IPS-18c (cell line): ENCODE results near the gene LAMA3.

Experiments used
- H3K4me3 ChIP-seq: 2 replicates; pipeline ENCODE4 v1.7.0; 2013; ENCODE audit warnings: low read depth, mild to moderate bottlenecking, low read length, moderate library complexity; ENCODE audit not compliant: insufficient read depth
- H3K9me3 ChIP-seq: one replicate; pipeline ENCODE4 v1.6.1; 2013; ENCODE audit warnings: mild to moderate bottlenecking, low read length, moderate library complexity; ENCODE audit not compliant: control insufficient read depth, insufficient read depth

LAMA3 gene

DNA sequence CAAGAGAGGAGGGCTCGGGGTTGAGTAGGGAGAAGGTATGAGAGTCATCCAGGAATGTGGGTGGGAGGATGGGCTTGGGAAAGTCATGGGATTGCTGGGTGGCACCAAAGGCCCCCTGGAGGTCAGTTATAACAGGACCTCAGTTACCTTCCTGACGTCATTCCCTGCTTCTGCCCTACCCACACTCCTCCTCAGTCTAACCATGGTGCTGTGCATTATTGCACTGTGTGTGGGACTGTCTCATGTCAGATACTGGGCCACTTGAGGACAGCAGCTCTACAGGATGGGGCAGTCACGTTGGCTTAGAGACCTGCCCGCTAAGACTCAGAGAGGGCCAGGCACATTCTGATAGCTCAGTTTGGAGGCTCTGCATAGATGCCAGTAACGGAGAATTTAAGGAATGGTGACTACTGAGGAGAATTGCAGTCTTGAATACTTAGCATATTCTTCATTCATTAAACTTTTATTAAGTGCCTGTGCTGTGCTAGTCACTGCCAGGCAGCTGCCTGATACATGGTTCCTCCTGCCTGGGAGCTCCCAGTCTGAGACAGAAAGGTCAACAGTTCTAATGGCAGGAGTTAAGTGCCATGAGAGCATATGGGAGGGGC is 90.5 kb downstream of the LAMA3 start:
- Histone ChIP-seq H3K4me3 (no peak overlapping the region), H3K9me3 (no peaks in the 10 kb centered on the region)

DNA sequence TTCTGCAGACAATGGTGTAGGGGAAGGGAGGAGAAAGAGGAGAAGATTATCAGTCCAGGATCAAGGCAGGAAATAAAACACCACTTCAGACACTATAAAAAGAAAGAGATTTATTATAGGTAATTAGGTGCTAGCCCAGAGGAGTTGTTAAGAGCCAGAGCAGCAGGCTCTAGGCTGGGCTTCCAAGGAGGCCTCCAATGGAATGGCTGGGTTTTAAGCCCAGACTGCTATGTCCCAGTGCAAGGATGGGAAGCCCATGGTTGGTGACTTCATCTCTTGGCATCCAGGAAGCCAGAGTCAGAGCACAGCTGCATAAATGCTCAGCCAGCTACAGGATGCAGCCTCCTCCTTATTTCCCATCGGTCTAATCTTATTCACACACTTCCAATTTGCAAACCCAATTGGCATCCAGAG is 95.6 kb downstream of the LAMA3 start:
- no peak overlapping the region for H3K4me3 ChIP-seq
- H3K9me3 ChIP-seq: no peaks in the 10 kb centered on the region

DNA sequence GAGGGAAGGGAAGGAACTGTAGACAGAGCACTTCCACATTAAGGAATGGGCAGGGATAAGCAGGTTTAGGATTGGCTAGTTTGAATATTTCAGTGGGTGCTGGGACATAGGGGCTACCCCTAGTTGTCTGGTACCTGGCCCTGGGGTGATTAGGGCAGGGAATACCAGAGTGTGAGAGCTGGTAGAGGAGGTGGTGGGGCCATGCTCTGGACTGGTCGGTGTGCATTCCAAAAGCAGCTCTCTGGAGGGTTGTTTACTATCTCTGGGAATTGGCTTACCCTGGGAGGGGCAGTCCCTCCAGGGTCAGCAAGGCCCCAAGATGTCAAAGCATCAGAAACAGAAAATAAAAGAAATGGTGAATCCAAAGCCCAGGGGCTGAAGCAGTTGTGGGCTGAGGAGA is 103.8 kb downstream of the LAMA3 start:
- no peak overlapping the region for H3K4me3 ChIP-seq
- H3K9me3 ChIP-seq: no peaks in the 10 kb centered on the region

DNA sequence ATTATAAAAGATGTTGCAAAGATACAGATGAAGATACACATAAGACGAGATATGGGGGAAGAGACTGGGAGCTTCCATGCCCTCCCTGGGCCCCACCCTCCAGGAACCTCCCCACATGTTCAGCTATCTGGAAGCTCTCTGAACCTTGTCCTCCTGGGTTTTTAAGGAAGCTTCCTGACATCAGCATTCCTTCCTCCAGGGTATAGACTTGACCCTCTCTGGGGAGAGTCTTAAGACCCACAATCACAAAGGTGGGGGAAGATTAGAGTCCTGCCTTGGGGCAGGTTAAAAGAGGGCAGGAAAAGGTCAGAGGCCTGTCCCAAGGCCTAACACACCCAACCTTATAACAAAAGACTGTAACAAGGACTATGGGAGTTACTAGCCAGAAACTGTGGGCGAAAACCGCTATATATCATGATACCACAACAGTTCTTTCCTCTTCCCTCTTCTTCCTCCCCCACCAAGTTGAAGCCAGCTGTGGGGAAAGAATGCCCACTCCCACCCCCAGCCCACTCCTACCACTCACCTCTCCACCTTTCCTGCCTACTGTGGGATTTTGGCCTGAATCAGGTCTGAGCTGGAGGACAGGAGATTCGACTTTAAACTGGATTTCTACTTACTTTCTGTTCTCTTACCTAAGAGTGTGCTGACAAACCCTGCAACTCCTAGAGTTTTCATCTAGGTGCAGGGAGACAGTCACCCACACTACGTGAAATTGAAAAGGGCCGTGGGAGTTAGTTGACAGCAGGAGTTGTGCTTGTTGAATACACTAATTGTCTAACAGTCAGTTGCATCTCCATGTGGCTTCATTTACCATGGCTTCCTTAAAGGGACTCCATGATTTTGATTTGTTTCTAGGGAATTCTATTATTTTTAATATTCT is 105.0 kb downstream of the LAMA3 start:
- H3K4me3 ChIP-seq: no peak overlapping the region
- no peaks in the 10 kb centered on the region for H3K9me3 ChIP-seq

DNA sequence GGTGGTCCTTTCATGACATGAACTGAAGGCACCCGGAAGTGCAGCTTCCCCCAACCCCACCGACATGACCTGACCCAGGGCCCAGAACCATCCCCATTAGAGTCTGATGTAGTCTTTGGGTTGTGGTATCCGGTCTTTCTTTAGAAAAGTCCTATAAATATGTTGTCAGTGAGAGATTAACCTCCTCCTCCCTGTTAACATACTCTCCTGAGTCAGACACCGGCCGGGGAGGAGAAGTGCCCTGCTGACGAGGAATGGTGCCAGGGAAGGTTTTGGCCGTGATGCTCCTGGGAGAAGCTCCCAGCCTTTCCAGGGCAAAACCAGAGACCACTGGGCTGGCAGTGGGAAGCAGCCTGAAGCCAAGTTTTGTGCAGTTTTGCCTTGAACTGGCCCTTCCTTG is 109.0 kb downstream of the LAMA3 start:
- Histone ChIP-seq H3K9me3 (no peaks in the 10 kb centered on the region), H3K4me3 (no peak overlapping the region)

DNA sequence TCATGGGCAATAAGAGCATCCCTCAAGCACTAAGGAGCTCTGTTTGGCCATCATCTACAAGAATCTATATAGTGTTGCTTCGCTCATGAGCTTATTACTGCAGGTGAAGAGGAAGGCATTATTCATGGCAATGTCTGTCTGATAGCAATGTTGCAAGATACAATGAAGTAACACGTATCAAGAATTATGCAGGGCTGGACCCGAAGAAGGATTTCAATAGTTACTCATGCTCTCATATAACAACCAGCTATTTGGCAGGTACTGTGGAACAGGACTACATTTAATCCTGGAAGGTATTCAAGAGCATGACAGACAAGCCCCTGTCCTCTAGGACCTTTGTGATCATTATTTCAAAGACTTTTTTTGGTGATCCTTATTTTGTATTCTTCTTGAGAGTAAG is 109.6 kb downstream of the LAMA3 start:
- Histone ChIP-seq H3K4me3 (no peak overlapping the region), H3K9me3 (no peaks in the 10 kb centered on the region)

DNA sequence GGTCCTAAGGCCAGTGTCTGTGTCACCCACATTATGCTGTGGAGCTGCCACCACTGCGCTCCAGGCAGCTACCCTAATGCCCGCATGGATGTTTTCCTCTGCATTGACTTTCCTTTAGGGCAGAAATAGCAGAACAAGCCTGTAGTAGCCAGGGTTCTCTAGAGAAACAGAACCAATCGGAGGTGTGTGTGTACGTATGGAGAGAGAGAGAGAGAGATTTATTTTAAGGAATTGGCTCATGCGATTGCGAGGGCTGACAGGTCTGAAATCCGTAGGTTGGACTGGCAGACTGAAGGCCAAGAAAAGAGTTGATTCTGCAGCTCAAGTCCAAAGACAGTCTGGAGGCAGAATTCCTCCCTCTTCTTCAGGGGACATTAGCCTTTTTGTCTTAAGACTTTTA is 110.3 kb downstream of the LAMA3 start:
- Histone ChIP-seq H3K9me3 (no peaks in the 10 kb centered on the region), H3K4me3 (no peak overlapping the region)

DNA sequence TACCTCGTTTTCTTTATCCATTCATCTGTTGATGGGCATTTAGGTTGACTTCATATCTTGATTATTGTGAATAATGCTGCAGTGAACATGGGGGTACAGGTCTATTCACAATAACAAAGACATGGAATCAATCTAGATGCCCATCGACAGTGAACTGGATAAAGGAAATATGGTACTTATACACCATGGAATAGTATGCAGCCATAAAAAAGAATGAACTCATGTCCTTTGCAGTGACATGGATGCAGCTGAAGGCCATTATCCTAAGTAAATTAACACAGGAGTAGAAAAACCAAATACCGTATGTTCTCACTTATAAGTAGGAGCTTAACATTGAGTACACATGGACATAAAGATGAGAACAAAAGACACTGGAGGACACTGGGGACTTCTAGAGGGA is 111.6 kb downstream of the LAMA3 start:
- Histone ChIP-seq H3K4me3 (no peak overlapping the region), H3K9me3 (no peaks in the 10 kb centered on the region)

DNA sequence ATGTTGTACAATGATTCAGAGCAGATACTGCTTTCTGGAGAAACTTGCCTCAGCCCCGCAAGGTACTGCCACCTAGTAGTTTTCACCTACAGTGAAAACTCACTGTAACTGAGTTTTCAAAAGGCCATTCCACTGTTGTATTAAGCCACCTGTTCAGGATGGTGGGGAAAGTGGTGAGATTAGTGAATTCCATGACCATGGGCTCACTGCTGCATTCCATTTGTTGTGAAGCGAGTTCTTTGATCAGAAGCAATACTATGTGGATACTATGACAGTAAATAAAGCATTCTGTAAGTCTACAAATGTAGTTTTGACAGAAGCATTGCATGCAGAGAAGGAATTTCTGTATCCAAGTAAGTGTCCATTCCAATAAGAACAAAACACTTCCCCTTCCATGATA is 113.6 kb downstream of the LAMA3 start:
- Histone ChIP-seq H3K4me3 (no peak overlapping the region), H3K9me3 (no peaks in the 10 kb centered on the region)

DNA sequence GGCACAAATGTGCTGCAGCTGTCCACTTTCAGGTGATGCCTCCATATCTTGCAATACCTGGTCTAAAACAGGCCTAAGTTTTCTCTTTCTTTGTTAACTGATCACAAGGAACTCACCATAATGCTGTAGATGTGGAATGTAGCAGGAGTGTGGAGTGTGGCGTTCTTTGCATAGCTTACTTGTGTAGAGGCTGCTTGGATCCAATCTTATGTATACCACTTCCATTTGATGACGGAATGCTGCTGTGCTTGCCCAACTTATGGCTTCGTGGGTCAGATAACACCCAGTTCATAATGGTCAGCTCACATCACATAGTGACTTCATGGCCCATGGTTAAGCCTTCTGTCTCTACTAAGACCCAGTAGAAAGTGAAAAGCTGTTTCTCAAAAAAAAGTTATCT is 114.5 kb downstream of the LAMA3 start:
- H3K9me3 ChIP-seq: no peaks in the 10 kb centered on the region
- H3K4me3 ChIP-seq: no peak overlapping the region

DNA sequence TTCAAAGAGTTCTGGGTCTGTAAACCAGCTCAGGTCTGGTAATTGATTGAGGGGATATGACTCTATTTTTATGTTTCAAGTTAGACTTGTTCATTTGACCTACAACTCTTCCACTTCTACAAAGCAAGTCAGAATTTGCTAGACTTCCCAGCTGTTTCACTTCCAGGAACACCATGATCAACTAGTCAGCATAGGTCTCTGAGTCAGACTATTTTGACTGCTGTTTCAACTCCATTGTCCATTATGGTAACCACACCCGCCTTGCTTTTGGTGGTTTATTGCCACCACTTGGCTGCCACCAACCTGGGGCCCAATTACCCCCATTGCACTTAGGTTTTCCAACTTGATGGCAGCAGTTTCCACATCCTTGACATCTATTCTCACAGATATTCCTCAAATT is 116.6 kb downstream of the LAMA3 start:
- Histone ChIP-seq H3K4me3 (no peak overlapping the region), H3K9me3 (no peaks in the 10 kb centered on the region)

DNA sequence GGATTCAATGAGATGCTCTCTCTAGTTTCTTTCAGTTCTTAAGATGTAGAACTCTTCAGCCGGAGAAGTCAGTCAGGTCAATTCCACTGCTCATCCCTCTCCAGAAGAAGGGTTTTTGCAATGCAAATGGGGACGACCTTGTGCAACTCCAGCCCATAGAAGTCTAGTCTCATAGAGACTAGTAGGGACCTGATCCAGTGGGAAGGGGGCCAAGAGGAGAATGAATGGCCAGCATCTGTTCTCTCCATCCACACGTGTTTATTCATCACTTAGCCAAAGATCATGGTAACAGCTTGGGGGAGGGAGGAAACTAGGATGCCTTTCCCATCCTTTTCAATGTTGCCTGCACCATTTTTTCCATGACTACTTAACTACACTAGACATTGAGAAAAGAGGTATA is 120.2 kb downstream of the LAMA3 start:
- H3K9me3 ChIP-seq: no peaks in the 10 kb centered on the region

DNA sequence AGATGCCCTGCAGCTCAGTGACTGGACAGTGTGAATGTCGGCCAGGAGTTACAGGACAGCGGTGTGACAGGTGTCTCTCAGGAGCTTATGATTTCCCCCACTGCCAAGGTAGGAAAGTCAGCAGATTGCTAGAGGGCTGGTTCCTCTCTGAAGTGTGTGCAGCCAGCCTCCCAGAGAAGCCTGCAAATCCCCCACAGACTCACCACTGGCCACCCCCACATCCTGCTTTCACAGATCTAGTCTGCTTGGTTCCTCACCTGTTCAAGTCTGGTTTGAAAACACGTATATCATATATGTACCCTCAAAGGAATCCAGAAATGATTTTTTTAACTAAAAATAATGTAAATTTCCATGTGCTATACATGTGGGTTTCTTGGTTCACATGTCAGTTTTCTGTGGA is 121.1 kb downstream of the LAMA3 start:
- no peaks in the 10 kb centered on the region for H3K9me3 ChIP-seq
- H3K4me3 ChIP-seq: no peak overlapping the region

More for the DNA sequence above, 120.2 kb downstream of the LAMA3 start:
- H3K4me3 ChIP-seq: no peak overlapping the region

DNA sequence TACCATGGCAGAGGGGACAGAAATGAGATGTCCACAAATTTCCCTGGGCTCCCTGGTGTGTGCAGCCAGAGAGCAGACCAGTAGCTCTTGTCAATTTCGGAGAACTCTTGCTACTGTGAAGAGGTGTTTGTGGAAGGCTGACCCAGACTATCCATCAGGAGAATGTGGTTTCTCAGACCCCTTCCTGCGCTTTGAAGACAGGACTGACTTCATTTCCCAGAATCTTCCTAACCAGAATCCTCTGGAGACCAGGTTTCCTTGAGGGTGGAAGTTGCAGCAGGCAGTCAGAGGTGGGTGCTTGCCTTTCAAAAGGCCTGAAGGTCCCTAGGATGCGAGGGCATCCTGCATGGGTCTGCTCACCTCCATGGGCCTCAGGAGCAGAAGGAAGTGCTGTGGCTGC is 121.9 kb downstream of the LAMA3 start:
- H3K9me3 ChIP-seq: no peaks in the 10 kb centered on the region

DNA sequence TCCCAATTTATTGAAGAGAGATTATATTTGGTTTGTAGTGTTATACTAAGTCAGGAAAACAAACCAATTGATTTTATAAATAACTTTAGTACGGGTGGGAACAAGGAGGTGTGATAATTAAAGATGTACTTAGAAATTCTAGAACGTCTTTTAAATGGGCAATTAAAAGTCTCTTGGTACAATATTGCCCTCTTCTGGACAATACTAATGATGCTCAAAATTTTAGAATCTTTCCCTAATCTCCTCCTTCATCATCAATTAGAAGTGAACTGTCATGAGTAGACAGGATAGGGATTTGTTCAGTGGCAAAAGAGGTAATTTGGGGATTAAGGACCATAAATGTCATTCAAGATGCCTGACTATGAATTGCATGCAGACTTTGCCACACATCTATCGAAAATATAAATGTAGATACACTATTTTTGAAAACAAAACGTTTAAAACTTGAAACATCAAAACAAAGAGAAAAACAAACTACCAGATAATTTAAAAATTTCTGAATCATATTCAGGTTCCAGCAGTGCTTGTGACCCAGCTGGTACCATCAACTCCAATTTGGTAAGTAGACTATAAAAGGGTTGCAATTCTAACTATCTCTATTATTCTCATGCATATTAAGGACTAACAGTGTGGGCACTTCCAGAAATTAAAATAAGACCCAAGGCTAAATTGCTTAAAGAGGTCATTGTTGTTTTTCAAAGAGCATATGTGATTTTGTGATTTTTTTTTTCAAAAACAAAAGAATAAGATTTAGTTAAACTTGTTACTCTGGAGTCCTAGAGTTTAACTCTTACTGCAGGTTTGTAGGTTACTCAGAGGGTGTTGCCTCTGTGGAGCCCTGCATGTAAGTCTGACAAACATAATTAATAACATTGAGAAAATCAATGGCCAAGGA is 123.5 kb downstream of the LAMA3 start:
- Histone ChIP-seq H3K4me3 (no peak overlapping the region), H3K9me3 (no peaks in the 10 kb centered on the region)

More for the DNA sequence above, 121.9 kb downstream of the LAMA3 start:
- no peak overlapping the region for H3K4me3 ChIP-seq

DNA sequence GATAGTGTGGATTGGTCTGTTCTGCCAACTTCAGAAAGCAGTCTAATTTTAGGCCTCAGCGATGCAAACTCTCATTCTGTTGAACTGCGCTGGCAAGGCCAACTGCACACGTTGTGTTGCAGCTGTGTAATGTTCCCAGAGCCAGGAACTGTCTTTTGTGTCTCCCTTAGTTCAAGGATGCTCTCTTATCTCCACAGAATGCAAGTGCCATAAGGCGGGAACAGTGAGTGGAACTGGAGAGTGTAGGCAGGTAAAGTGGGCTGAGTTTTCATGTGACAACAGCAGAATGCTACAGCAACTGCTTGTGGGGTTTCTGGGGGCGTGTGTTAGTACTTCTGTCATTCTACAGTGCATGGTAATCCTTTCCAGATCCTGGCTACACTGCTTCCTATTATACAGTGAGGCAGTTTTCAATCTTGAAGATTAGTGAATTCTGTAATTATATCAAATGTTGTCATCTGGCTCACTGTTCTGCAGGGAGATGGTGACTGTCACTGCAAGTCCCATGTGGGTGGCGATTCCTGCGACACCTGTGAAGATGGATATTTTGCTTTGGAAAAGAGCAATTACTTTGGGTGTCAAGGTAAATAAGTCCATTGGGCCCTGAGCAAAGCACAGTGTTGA is 125.8 kb downstream of the LAMA3 start:
- no peaks in the 10 kb centered on the region for H3K9me3 ChIP-seq
- H3K4me3 ChIP-seq: no peak overlapping the region

DNA sequence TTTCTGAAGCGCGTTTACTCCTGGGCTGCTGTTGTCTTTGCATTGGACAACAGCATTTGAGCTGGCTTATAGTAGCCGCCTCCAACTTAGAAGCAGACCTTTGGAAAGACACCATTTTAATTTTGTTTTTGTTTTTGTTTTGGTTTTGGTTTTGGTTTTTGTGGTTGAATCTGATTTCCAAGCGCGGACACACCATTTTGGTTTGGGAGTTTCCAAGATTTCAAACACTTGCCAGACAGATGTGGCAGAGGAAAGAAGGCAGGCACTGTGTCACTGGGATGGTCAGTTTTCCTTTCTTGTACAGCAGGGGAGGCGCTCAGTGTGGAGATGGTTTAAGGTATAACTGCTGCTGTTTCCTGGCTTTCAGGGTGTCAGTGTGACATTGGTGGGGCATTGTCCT is 126.8 kb downstream of the LAMA3 start:
- H3K4me3 ChIP-seq: no peak overlapping the region
- H3K9me3 ChIP-seq: no peaks in the 10 kb centered on the region
